H1 (cell line): ENCODE data around the gene LRRC61. TPM values are rescaled to one million over a fixed set of nuclear protein-coding genes. Genes with fewer than 3 reads are reported as not detected.

Experiments used
- CTCF ChIP-seq, 3 experiments: IDR thresholded peaks; 1 replicate in 2 of 3; 2 replicates in 1 of 3; pipeline versions ENCODE4 v1.5.1 to v1.6.1; 2011; ENCODE audit warnings: low read length in 3 of 3, mild to moderate bottlenecking in 3 of 3, inconsistent platforms in 2 of 3, low read depth in 1 of 3, moderate library complexity in 1 of 3; ENCODE audit not compliant: insufficient read depth in 1 of 3; ENCODE audit errors: control extremely low read depth in 1 of 3
- polyA plus RNA-seq, 7 experiments: library from polyadenylated mRNA; depleted of rRNA in 3 of 7; stranded (reverse) in 5 of 7; unstranded in 2 of 7; fragments of >200 nt in 5 of 7; fragments of 200-250 nt in 2 of 7; gene quantifications; 1 replicate in 5 of 7; 2 replicates in 1 of 7; 4 replicates in 1 of 7; pipeline versions ENCODE4 v1.2.1 to v1.2.3, GENCODE V29; 2011 to 2013; ENCODE audit warnings: missing spikeins in 2 of 7, mixed read lengths in 2 of 7
- total RNA-seq: library from RNA; stranded (reverse); fragmentation: NEBNext Ultra II Directional; extraction: Animal tissue kit (Norgen Biotek cat#: 25700); gene quantifications from 2 replicates; pipeline ENCODE4 v1.2.1, GENCODE V29; 2021

Gene LRRC61
- total and polyA plus RNA-seq, 2 of the 8 experiments (the other 6 are each of a cell fraction or from before 2014, with no cell fraction given), result 0.73 to 44.8 TPM

GRCh38 chr7:150344299-150344698, 21.1 kb downstream of the LRRC61 start (continued):
- no peak for TF ChIP-seq CTCF (IDR thresholded peaks at IDR 0.05; ENCODE audit: control extremely low read depth in 1 of 3, insufficient read depth in 1 of 3, low read depth in 1 of 3, low read length in 3 of 3)
- TF ChIP-seq, all 59 proteins: peak for 0
